Heart right ventricle (tissue), 16 donors: ENCODE data around the gene RAB3D. TPM values are rescaled to one million over a fixed set of nuclear protein-coding genes. Genes with fewer than 3 reads are reported as not detected.

Source experiments
- ATAC-seq, 8 donors: fragments of 200-7000 bp; cut with Tn5 transposase; one replicate each; pipeline ENCODE4 v1.9.1; 2020; ENCODE audit warnings: mild to moderate bottlenecking in 8 of 8, moderate library complexity in 8 of 8, moderate number of reproducible peaks in 1 of 8
- DNase-seq, 2 donors: peaks; one replicate each; pipeline ENCODE4 v3.0.0-alpha.2; 2020
- H3K27ac ChIP-seq, 10 donors: fragments of 200-600 bp; sonication (generic) in 2 of 10; one replicate each; pipeline versions ENCODE4 v1.5.0 to v1.8.0; 2020 to 2022; ENCODE audit warnings: mild to moderate bottlenecking in 3 of 10
- H3K27me3 ChIP-seq, 7 donors: fragments of 200-600 bp; one replicate each; pipeline ENCODE4 v1.8.0; 2021 to 2022; ENCODE audit warnings: mild to moderate bottlenecking in 2 of 7
- H3K36me3 ChIP-seq, 9 donors: fragments of 200-600 bp; sonication (generic) in 1 of 9; one replicate each; pipeline versions ENCODE4 v1.5.0 to v1.8.0; 2020 to 2022; ENCODE audit warnings: mild to moderate bottlenecking in 2 of 9
- H3K4me1 ChIP-seq, 9 donors: fragments of 200-600 bp; sonication (generic) in 1 of 9; one replicate each; pipeline versions ENCODE4 v1.5.0 to v1.8.0; 2020 to 2022; ENCODE audit warnings: mild to moderate bottlenecking in 4 of 9
- H3K4me3 ChIP-seq, 10 donors: fragments of 200-600 bp; sonication (generic) in 2 of 10; one replicate each; pipeline versions ENCODE4 v1.5.0 to v1.8.0; 2020 to 2022; ENCODE audit warnings: mild to moderate bottlenecking in 7 of 10, moderate library complexity in 2 of 10
- H3K9me3 ChIP-seq, 11 donors: fragments of 200-600 bp in 10 of 11; sonication (generic) in 2 of 11; one replicate each; pipeline versions ENCODE4 v1.5.0 to v1.8.0; 2013 to 2022; ENCODE audit warnings: mild to moderate bottlenecking in 2 of 11, control low read depth in 1 of 11, moderate library complexity in 1 of 11
- WGBS, 2 donors: extraction: QIAGEN DNeasy Blood & Tissue Kit; methylation state at CpG; one replicate each; pipeline ENCODE4 v1.1.7; 2013; ENCODE audit warnings: inconsistent platforms in 1 of 2; 5-methylcytosine and 5-hydroxymethylcytosine counted together
- intact Hi-C, 10 donors: fragments of 100-400 bp; cut with DNase I; formaldehyde crosslinking; loops; one replicate each; pipeline versions ENCODE4 v1.11.1 to v1.14.2; 2022
- polyA plus RNA-seq, 2 donors: library from polyadenylated mRNA; stranded (reverse); fragments of 200-250 nt; gene quantifications; one replicate each; pipeline ENCODE4 v1.2.3, GENCODE V29; 2013
- total RNA-seq, 10 donors: library from RNA; stranded (reverse); fragmentation: NEBNext Ultra II Directional in 3 of 10; extraction: Animal tissue kit (Norgen Biotek cat#: 25700) in 3 of 10; gene quantifications; one replicate each; pipeline versions ENCODE4 v1.2.1 to v1.2.4, GENCODE V29; 2021 to 2023
- TF ChIP-seq, protein P1 (sequence below), 9 donors: fragments of 200-600 bp; sonication (generic) in 2 of 9; IDR thresholded peaks; one replicate each; pipeline versions ENCODE4 v1.5.0 to v1.8.0; 2021 to 2022; ENCODE audit warnings: antibody characterized with exemption in 9 of 9, mild to moderate bottlenecking in 5 of 9, moderate library complexity in 1 of 9
- donor health status: Arrhythmogenic right ventricular cardiomyopathy.
- donor health status: ischemic (EF 13 %, LVEDD 7.1; RV severe dilation, severe dysfunction).
- donor health status: healthy with polysubstance abuse.
- donor health status: DM: no; HTN: yes; CAD: no.
- donor health status: DM: no; HTN: no; CAD: no.
- donor health status: ischemic (EF 25% LVEDD 6.9; RV normal size, moderate dysfunction).
- donor health status: ischemic (EF 25% LVEDD 5.7; RV mildly dilated, moderate dysfunction).
- donor health status: healthy.
- donor health status: DM: yes; HTN: yes; CAD: no.
- donor health status: Ischemic cardiomyopathy.
- donor health status: ischemic (EF 35%, LVEDD 5.7; RV mildly dilated, moderate dysfunction).
- donor health status: nonischemic (EF 11% LVEDD 7.7; RV severe dilation, severe dysfunction).
- donor health status: DM: yes; HTN: yes; CAD: no.
- donor health status: PGD.
- donor health status: ischemic (EF 29% LVEDD 5.4; RV normal size, mild dysfunction).
- donor health status: nonischemic (EF 23%, LVEDD 6.1; RV moderate dilation, normal function).

The RAB3D gene
- total and polyA plus RNA-seq, 12 donors = 2.7 to 11.6 (median 6.0) TPM

GRCh38 chr19:11300811-11301120, 38.7 kb downstream of the RAB3D start:
- DNase-seq (no peak), ATAC-seq (no peak)
- H3K9me3 ChIP-seq = no peaks in the 10 kb centered on the region
- 83 to 85% methylated on average over 11 of the region's 11 CpGs for WGBS, 2 donors
- TF ChIP-seq, protein P1, sequence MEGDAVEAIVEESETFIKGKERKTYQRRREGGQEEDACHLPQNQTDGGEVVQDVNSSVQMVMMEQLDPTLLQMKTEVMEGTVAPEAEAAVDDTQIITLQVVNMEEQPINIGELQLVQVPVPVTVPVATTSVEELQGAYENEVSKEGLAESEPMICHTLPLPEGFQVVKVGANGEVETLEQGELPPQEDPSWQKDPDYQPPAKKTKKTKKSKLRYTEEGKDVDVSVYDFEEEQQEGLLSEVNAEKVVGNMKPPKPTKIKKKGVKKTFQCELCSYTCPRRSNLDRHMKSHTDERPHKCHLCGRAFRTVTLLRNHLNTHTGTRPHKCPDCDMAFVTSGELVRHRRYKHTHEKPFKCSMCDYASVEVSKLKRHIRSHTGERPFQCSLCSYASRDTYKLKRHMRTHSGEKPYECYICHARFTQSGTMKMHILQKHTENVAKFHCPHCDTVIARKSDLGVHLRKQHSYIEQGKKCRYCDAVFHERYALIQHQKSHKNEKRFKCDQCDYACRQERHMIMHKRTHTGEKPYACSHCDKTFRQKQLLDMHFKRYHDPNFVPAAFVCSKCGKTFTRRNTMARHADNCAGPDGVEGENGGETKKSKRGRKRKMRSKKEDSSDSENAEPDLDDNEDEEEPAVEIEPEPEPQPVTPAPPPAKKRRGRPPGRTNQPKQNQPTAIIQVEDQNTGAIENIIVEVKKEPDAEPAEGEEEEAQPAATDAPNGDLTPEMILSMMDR (IDR thresholded peaks at IDR 0.05) = no peak
- H3K27me3 ChIP-seq = no peaks in the 10 kb centered on the region
- no peak overlapping the region for H3K27ac ChIP-seq
- H3K36me3 ChIP-seq = no peaks in the 10 kb centered on the region
- H3K4me1 ChIP-seq = peaks cover 0 to 17% (median 0%) of the 10 kb centered on the region in 9 donors
- intact Hi-C loops = no loop called here
- no peak overlapping the region for H3K4me3 ChIP-seq

- ATAC-seq = no peak
- TF ChIP-seq, protein P1 (IDR thresholded peaks at IDR 0.05) = no peak
- Histone ChIP-seq H3K36me3 (no peaks in the 10 kb centered on the region), H3K27me3 (no peaks in the 10 kb centered on the region), H3K27ac (no peak overlapping the region), H3K4me3 (no peak overlapping the region), H3K9me3 (no peaks in the 10 kb centered on the region), H3K4me1 (peaks cover 0 to 22% (median 0%) of the 10 kb centered on the region in 9 donors)
- intact Hi-C loops = loop anchor here in 9 of 10 donors (5.0 to 10.0 kb wide), 12 partner anchors 37 to 287 kb away; partner anchors contain the start of genes ELAVL3 (in 3 of the 9), CCDC159 (in 1 of the 9), EPOR (in 1 of the 9) and ODAD3 (in 1 of the 9)
- no peak for DNase-seq
- WGBS, 2 donors = 73 to 84% methylated on average over 8 of the region's 8 CpGs
Measured at GRCh38 chr19:11299946-11300810, 39.3 kb downstream of the RAB3D start.

DNA sequence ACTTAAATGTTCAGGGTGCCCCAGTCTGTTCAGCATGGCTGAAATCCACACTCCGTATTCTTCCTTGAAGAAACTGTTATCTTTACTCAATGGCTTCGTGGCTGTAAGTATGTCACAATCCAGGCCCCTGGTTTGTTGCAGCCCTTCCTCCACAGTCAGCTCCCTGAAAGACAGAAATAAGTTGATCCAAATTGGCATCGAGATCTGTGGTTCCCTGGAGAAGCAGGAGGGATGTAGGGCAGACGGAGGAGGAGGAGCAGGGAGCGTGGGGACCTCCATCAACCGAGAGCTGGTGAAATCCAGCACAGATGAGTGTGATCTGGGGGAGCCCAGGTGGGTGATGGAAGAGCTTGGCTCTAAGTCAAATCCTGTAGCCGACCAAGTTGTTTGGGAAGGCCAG, 43.2 kb downstream of the RAB3D start:
- no peaks in the 10 kb centered on the region for H3K27me3 ChIP-seq
- peak in 1 of 2 donors; percentile 30 for DNase-seq
- ATAC-seq = peak in 2 of 8 donors; percentile 12 to 33
- H3K27ac ChIP-seq = peak overlapping the region in 9 of 10 donors; percentile 30 to 64 (median 42)
- peaks cover 0 to 38% (median 10%) of the 10 kb centered on the region in 9 donors for H3K4me1 ChIP-seq
- no peak overlapping the region for H3K4me3 ChIP-seq
- intact Hi-C loops = loop anchor here in 9 of 10 donors (5.0 to 10.0 kb wide), 12 partner anchors 41 to 291 kb away; partner anchors contain the start of genes ELAVL3 (in 3 of the 9), CCDC159 (in 1 of the 9), EPOR (in 1 of the 9) and ODAD3 (in 1 of the 9)
- 45 to 46% methylated on average over 7 of the region's 7 CpGs for WGBS, 2 donors
- H3K9me3 ChIP-seq = no peaks in the 10 kb centered on the region
- TF ChIP-seq, protein P1 (IDR thresholded peaks at IDR 0.05) = no peak
- no peaks in the 10 kb centered on the region for H3K36me3 ChIP-seq

DNA sequence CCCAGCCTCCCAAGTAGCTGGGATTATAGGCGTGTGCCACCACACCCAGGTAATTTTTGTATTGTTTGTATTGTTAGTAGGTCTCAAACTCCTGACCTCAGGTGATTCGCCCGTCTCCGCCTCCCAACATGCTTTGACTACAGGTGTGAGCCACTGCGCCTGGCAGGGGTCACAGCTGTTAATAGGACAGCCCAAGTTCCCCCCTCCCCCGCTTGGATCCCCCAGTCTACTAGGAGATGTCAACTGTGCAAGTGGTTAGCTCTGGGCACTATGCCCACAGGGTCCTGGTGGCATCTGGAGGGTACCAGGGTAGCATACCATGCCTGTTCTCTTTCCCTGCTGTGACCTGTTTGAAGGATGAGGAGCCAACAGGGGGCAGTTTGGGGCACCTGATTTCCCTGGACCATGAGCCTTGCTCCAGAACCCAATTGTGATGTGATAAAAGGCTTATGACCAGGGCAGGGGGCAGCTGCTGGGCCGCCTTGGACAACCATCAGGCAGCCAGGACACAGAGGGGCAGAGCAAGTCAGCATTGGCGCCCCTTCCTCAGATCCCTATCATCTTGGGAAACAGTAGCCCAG, 43.7 kb downstream of the RAB3D start, which contains the start of gene TSPAN16:
TSPAN16 (plus strand) TSS at position 496 of the 581 bp plus-strand sequence. CDS start 138 bp downstream, outside the sequence.
- Histone ChIP-seq H3K27ac (peak within 1 kb of the TSS in 9 of 10 donors; percentile 30 to 64 (median 43)), H3K27me3 (no peaks in the 10 kb centered on the region), H3K4me1 (peaks cover 0 to 38% (median 10%) of the 10 kb centered on the region in 9 donors), H3K9me3 (no peaks in the 10 kb centered on the region), H3K4me3 (no peak within 1 kb of the TSS), H3K36me3 (no peaks in the 10 kb centered on the region)
- WGBS, 2 donors = 92% methylated on average over 8 of the region's 8 CpGs
- TF ChIP-seq, protein P1 (IDR thresholded peaks at IDR 0.05) = no peak
- no peak for ATAC-seq
- intact Hi-C loops = loop anchor here in 9 of 10 donors (2.0 to 10.0 kb wide), 13 partner anchors 42 to 292 kb away; partner anchors contain the start of genes ELAVL3 (in 3 of the 9), CCDC159 (in 1 of the 9), EPOR (in 1 of the 9) and ODAD3 (in 1 of the 9)
- DNase-seq = no peak
